Nephron (organoid): ENCODE data around the gene RHBDD2.
"Not testable (repeated sequence)": the region's sequence is repeated elsewhere in the genome, so short reads cannot be mapped to it uniquely, and the experiment has no call there.

Experiments used
- H3K27ac Mint-ChIP-seq, 3 experiments: 2 replicates each; pipeline ENCODE4 v1.8.0; 2020; ENCODE audit warnings: mixed read lengths in 3 of 3, mild to moderate bottlenecking in 2 of 3, moderate library complexity in 1 of 3
- H3K27me3 Mint-ChIP-seq: 2 replicates; pipeline ENCODE4 v1.8.0; 2021; ENCODE audit warnings: low read depth, mild to moderate bottlenecking, moderate library complexity, mixed read lengths
- H3K36me3 Mint-ChIP-seq: 2 replicates; pipeline ENCODE4 v1.8.0; 2020; ENCODE audit warnings: low read depth, mixed read lengths
- H3K4me1 Mint-ChIP-seq: 2 replicates; pipeline ENCODE4 v1.8.0; 2020; ENCODE audit warnings: mixed read lengths
- H3K4me3 Mint-ChIP-seq, 3 experiments: 2 replicates each; pipeline ENCODE4 v1.8.0; 2020; ENCODE audit warnings: mild to moderate bottlenecking in 3 of 3, mixed read lengths in 3 of 3, moderate library complexity in 2 of 3
- H3K9me3 Mint-ChIP-seq: 2 replicates; pipeline ENCODE4 v1.8.0; 2020; ENCODE audit warnings: mixed read lengths
- TF ChIP-seq, protein P1 (sequence below), 3 experiments: fragments of 200-600 bp; sonication (generic); IDR thresholded peaks; one replicate each; pipeline ENCODE4 v1.5.0; 2021; ENCODE audit warnings: antibody characterized with exemption in 3 of 3; ENCODE audit not compliant: unreplicated experiment in 3 of 3

RHBDD2 gene

DNA sequence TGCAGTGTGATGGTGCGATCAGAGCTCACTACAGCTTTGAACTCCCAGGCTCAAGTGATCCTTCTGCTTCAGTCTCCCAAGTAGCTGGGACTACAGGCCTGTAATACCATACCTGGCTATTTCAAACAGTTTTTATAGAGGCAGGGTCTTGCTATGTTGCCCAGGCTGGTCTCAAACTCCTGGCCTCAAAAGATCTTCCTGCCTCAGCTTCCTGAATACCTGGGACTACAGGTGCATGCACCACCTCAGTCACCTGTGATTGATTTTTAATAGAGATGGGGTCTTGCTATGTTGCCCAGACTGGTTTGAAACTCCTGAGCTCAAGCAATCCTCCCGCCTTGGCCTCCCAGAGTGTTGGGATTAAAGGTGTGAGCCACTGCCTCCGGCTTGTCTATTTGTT, 38.8 kb upstream of the RHBDD2 start:
- Mint-ChIP-seq H3K4me3 (no peak overlapping the region), H3K9me3 (no peaks in the 10 kb centered on the region), H3K4me1 (peaks cover 17% of the 10 kb centered on the region), H3K27ac (peak overlapping the region in 2 of 3 experiments; percentile 60 to 89), H3K36me3 (no peaks in the 10 kb centered on the region), H3K27me3 (peaks cover 8% of the 10 kb centered on the region)
- TF ChIP-seq, protein P1, sequence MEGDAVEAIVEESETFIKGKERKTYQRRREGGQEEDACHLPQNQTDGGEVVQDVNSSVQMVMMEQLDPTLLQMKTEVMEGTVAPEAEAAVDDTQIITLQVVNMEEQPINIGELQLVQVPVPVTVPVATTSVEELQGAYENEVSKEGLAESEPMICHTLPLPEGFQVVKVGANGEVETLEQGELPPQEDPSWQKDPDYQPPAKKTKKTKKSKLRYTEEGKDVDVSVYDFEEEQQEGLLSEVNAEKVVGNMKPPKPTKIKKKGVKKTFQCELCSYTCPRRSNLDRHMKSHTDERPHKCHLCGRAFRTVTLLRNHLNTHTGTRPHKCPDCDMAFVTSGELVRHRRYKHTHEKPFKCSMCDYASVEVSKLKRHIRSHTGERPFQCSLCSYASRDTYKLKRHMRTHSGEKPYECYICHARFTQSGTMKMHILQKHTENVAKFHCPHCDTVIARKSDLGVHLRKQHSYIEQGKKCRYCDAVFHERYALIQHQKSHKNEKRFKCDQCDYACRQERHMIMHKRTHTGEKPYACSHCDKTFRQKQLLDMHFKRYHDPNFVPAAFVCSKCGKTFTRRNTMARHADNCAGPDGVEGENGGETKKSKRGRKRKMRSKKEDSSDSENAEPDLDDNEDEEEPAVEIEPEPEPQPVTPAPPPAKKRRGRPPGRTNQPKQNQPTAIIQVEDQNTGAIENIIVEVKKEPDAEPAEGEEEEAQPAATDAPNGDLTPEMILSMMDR (IDR thresholded peaks at IDR 0.05; ENCODE audit: unreplicated experiment in 3 of 3) = no peak

DNA sequence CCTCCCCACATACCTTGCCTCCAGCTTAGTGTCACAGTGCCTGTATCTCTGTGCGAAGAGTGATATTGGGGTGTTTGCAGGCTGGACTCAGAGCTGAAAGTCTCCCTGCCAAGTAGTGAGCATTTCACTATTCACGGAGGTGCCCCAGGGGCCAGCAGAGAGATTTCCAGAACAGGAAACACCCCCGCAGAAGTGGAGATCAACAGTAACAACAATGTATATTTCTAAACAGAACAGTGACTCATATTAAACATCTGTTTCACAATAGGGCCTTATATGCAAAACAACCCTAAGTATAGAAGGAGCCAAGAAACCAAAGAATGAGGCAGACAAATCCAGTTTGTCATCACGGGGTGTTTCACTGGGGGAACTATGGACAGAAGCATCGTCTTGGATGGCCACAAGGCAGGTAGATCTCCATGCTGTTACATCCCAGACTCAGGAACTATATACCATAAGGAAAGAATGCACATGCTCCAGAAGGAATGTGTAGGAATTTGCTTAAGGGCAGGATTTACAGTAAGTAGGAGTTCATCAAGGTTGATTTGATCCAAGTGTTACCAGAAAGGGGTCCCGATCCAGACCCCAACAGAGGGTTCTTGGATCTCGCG, 35.9 kb upstream of the RHBDD2 start:
- Mint-ChIP-seq H3K4me1 (peaks cover 17% of the 10 kb centered on the region), H3K9me3 (no peaks in the 10 kb centered on the region), H3K27me3 (peaks cover 10% of the 10 kb centered on the region), H3K27ac (peak overlapping the region; percentile 91 to 98 (median 97)), H3K36me3 (no peaks in the 10 kb centered on the region), H3K4me3 (peak overlapping the region in 2 of 3 experiments; percentile 30 to 48)
- TF ChIP-seq, protein P1 (IDR thresholded peaks at IDR 0.05; ENCODE audit: unreplicated experiment in 3 of 3) = no peak

DNA sequence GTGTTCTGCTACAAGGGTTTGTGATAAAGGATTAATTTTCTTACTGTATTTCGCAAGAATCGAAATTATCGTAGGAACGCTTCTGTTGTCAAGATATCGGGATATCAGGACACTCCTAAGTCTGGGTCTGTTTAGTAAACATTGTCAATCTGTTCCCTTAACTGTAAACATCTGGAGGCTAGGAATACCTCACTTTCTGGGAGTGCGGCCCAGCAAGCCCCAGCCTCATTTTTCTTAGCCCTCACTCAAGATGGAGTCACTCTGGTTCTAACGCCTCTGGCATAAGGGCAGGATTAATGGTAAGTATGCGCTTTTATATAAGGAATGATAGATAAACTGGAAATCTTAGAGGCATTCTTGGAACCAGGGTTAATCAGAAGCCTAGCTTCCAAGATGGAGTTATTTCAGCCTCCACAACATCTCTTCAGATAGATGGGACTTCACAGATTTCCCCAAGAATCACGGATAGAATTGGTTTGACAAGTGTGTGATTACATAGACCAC, 35.2 kb upstream of the RHBDD2 start:
- Mint-ChIP-seq H3K4me3 (no peak overlapping the region), H3K27ac (peak overlapping the region; percentile 91 to 98 (median 97)), H3K4me1 (peaks cover 17% of the 10 kb centered on the region), H3K36me3 (no peaks in the 10 kb centered on the region), H3K9me3 (no peaks in the 10 kb centered on the region), H3K27me3 (peaks cover 10% of the 10 kb centered on the region)
- TF ChIP-seq, protein P1 (IDR thresholded peaks at IDR 0.05; ENCODE audit: unreplicated experiment in 3 of 3) = no peak

DNA sequence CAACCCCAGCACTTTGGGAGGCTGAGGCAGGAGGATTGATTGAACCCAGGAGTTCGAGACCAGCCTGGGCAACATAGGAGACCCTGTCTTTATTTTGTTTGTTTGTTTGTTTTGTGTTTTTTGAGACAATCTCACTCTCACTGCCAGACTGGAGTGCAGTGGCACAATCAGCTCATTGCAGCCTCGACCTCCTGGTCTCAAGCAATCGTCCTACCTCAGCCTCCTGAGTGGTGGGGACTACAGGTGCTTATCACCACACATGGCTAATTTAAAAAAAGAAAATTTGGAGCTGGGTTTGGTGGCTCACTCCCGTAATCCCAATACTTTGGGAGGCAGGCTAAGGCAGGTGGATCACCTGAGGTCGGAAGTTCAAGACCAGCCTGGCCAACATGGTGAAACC, 34.7 kb upstream of the RHBDD2 start:
- H3K4me3 Mint-ChIP-seq = no peak overlapping the region
- no peaks in the 10 kb centered on the region for H3K9me3 Mint-ChIP-seq
- H3K4me1 Mint-ChIP-seq = peaks cover 17% of the 10 kb centered on the region
- peaks cover 10% of the 10 kb centered on the region for H3K27me3 Mint-ChIP-seq
- no peaks in the 10 kb centered on the region for H3K36me3 Mint-ChIP-seq
- H3K27ac Mint-ChIP-seq = peak overlapping the region; percentile 91 to 98 (median 97)
- TF ChIP-seq, protein P1 (IDR thresholded peaks at IDR 0.05; ENCODE audit: unreplicated experiment in 3 of 3) = no peak

DNA sequence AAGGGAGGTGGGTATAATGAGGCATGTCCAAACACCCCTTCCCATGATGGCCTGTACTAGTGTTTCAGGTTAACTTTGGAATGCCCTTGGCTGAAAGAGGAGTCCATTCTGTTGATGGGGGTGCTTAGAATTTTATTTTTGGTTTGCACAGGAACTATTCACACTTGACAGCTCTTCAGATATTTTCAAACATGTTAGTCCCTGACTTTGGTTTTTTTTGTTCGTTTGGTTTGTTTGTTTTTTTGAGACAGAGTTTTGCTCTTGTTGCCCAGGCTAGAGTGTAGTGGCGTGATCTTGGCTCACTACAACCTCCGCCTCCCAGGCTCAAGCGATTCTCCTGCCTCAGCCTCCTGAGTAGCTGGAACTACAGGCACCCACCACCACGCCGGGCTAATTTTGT, 33.7 kb upstream of the RHBDD2 start:
- peak overlapping the region in 2 of 3 experiments; percentile 45 to 53 for H3K27ac Mint-ChIP-seq
- H3K4me1 Mint-ChIP-seq = peaks cover 17% of the 10 kb centered on the region
- H3K9me3 Mint-ChIP-seq = not testable (repeated sequence)

DNA sequence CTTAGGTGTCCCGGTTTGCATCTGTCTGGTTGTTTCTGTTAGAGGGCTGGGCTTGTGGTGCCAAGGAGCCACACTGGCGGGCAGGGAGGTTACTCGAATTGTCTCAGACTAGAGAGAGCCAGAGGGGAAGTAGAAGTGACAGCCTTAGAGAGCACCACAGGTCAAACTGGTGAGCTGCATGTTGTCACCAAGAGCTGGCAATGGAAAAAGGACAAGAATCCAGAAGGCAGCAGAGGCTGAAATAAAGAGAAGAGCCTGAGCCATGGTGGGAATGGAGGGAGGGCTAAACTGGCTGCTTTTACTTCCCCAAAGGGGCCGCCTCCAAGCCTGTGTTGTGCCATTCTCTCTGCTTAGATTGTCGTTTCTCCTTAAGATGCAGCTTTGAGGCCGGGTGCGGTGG, 31.1 kb upstream of the RHBDD2 start:
- H3K27me3 Mint-ChIP-seq = peaks cover 5% of the 10 kb centered on the region

More for the DNA sequence above, 33.7 kb upstream of the RHBDD2 start:
- not testable (repeated sequence) for H3K27me3 Mint-ChIP-seq, H3K4me3 Mint-ChIP-seq, H3K36me3 Mint-ChIP-seq

More for the DNA sequence above, 31.1 kb upstream of the RHBDD2 start:
- Mint-ChIP-seq H3K36me3 (no peaks in the 10 kb centered on the region), H3K4me3 (no peak overlapping the region), H3K27ac (no peak overlapping the region), H3K9me3 (no peaks in the 10 kb centered on the region), H3K4me1 (peaks cover 11% of the 10 kb centered on the region)
- TF ChIP-seq, protein P1 (IDR thresholded peaks at IDR 0.05; ENCODE audit: unreplicated experiment in 3 of 3) = no peak
